ENCODE measurements around the gene ARL5B. TPM values are rescaled to one million over a fixed set of nuclear protein-coding genes. Genes with fewer than 3 reads are reported as not detected.
A peak's percentile ranks its signal among the peaks of the same experiment; 100 is the strongest.

Gene ARL5B
- total RNA-seq, 1 donor from 2014 or later = 19.0 TPM

- H3K4me1 Mint-ChIP-seq (ENCODE audit: unreplicated experiment) = peaks cover 27% of the 10 kb centered on the region
- no peak overlapping the region for H3K4me3 Mint-ChIP-seq (ENCODE audit: unreplicated experiment)
- H3K27ac Mint-ChIP-seq (ENCODE audit: unreplicated experiment) = no peak overlapping the region
- DNase-seq (ENCODE audit: extremely low spot score, unreplicated experiment) = no peak
- H3K27me3 Mint-ChIP-seq (ENCODE audit: unreplicated experiment) = no peaks in the 10 kb centered on the region
- no peaks in the 10 kb centered on the region for H3K36me3 Mint-ChIP-seq (ENCODE audit: unreplicated experiment)
- TF ChIP-seq CTCF (IDR thresholded peaks at IDR 0.05) = no peak
- no peaks in the 10 kb centered on the region for H3K9me3 Mint-ChIP-seq (ENCODE audit: unreplicated experiment)
Measured at GRCh38 chr10:18647151-18647550, 12.1 kb upstream of the ARL5B start.

DNA sequence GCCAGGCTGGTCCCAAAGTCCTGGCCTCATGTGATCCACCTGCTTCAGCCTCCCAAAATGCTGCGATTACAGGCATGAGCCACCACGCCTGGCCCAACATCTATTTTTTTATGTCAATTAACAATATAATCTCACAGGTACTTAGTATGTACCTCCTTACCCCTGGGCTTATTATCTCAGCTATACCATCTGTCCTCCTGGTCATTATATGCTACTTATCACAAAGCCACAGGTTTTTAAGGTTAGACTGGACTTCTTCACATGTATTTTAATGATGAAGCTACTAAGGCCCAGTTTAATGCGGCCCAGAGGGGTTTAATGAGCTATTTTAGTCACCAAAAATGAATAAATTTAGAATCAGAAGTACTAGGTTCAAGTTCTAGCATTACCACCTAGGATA lies 11.3 kb upstream of the ARL5B start:
- no peak for TF ChIP-seq CTCF (IDR thresholded peaks at IDR 0.05)
- Mint-ChIP-seq H3K27ac (ENCODE audit: unreplicated experiment) (no peak overlapping the region), H3K4me1 (ENCODE audit: unreplicated experiment) (peaks cover 29% of the 10 kb centered on the region), H3K36me3 (ENCODE audit: unreplicated experiment) (no peaks in the 10 kb centered on the region), H3K9me3 (ENCODE audit: unreplicated experiment) (no peaks in the 10 kb centered on the region), H3K27me3 (ENCODE audit: unreplicated experiment) (no peaks in the 10 kb centered on the region), H3K4me3 (ENCODE audit: unreplicated experiment) (no peak overlapping the region)
- DNase-seq (ENCODE audit: extremely low spot score, unreplicated experiment) = no peak

GRCh38 chr10:18649364-18649959 lies 9.8 kb upstream of the ARL5B start:
- Mint-ChIP-seq H3K36me3 (ENCODE audit: unreplicated experiment) (no peaks in the 10 kb centered on the region), H3K9me3 (ENCODE audit: unreplicated experiment) (no peaks in the 10 kb centered on the region), H3K27ac (ENCODE audit: unreplicated experiment) (no peak overlapping the region), H3K27me3 (ENCODE audit: unreplicated experiment) (no peaks in the 10 kb centered on the region), H3K4me1 (ENCODE audit: unreplicated experiment) (peaks cover 29% of the 10 kb centered on the region), H3K4me3 (ENCODE audit: unreplicated experiment) (peak overlapping the region; percentile 33)
- DNase-seq (ENCODE audit: extremely low spot score, unreplicated experiment) = no peak
- TF ChIP-seq CTCF (IDR thresholded peaks at IDR 0.05) = no peak

GRCh38 chr10:18650404-18650997 lies 8.7 kb upstream of the ARL5B start:
- H3K9me3 Mint-ChIP-seq (ENCODE audit: unreplicated experiment) = no peaks in the 10 kb centered on the region
- no peaks in the 10 kb centered on the region for H3K36me3 Mint-ChIP-seq (ENCODE audit: unreplicated experiment)
- DNase-seq (ENCODE audit: extremely low spot score, unreplicated experiment) = no peak

More at GRCh38 chr10:18650404-18650997, 8.7 kb upstream of the ARL5B start:
- Mint-ChIP-seq H3K27me3 (ENCODE audit: unreplicated experiment) (no peaks in the 10 kb centered on the region), H3K27ac (ENCODE audit: unreplicated experiment) (no peak overlapping the region), H3K4me1 (ENCODE audit: unreplicated experiment) (peaks cover 29% of the 10 kb centered on the region), H3K4me3 (ENCODE audit: unreplicated experiment) (peak overlapping the region; percentile 91)
- no peak for TF ChIP-seq CTCF (IDR thresholded peaks at IDR 0.05)
